Measurements from ENCODE around the gene C19orf85.
"Not testable (repeated sequence)": the region's sequence is repeated elsewhere in the genome, so short reads cannot be mapped to it uniquely, and the experiment has no call there.

Gene C19orf85

DNA sequence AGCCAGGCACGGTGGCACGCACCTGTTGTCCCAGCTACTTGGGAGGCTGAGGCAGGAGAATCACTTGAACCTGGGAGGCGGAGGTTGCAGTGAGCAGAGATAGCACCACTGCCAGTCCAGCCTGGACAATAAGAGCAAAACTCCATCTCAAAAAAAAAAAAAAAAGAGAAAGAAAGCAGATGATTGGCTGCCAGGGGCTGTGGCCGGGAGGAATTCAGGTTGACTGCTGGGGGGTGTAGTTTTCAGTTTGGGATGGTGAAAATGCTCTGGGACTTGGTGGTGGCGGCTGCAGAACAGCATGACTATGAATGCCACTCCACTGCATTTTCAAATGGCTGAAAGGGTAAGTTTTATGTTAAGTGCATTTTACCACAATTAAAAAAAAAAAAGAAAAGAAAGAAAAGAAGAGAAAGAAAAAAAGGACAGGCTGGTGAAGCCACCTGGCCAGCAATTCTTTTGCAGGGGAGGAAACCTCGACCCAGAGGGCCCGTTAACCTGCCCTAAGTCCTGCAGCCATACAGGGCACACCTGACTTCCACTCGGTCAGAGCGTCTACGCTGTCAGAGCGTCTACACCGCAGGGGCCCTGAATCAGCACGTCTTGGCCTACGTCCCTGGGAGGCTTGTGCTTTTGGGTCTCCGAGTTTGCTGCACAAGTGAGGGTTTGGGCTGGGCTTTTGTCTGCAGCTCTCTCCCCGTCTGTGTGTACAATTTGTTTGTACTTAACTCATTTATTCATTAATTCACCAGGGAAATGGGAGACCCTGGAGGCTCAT lies 6.7 kb downstream of the C19orf85 start:
- DNase-seq (ENCODE audit: low spot score) = no peak

DNA sequence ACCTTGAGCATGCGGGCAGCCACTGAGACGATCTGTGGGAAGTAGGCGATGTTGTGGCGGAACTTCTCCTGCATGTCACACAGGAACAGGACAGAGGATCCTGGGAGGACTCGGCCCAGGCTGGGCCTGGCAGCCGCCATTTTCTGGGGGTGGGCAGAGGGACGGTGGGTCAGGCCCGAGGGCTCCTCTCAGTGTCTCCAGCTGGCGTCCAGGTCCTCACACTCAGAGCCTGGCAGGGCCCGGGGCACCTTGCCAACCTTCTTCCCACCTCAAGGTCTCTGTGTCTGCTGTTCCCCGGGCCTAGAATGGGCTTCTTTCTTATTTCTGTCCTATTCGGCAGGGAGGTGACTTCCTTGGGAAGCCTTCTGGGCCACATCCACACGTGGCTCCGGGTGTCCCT lies 8.2 kb downstream of the C19orf85 start:
- no peak for DNase-seq (ENCODE audit: low spot score)

DNA sequence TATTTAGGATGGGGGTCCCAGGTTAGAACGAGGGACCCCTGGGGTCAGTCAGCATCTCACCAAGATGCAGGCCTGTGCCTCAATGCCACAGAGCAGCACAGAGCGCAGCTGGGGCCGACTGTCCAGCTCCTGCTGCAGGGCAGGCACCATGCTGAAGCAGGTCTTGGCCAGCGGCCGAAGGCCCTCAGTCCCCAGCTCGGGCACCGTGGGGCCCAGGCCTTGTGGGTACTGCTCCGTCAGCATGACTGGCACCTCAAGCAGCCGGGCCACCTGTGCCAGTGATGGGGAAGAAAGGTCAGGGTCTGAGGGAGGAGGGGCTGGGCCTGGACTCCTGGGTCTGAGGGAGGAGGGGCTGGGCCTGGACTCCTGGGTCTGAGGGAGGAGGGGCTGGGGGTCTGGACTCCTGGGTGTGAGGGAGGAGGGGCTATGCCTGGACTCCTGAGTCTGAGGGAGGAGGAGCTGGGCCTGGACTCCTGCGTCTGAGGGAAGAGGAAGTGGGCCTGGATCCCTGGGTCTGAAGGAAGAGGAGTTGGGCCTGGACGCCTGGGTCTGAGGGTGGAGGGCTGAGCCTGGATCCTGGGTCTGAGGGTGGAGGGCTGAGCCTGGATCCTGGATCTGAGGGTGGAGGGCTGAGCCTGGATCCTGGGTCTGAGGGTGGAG lies 8.8 kb downstream of the C19orf85 start:
- no peak for DNase-seq (ENCODE audit: low spot score)

DNA sequence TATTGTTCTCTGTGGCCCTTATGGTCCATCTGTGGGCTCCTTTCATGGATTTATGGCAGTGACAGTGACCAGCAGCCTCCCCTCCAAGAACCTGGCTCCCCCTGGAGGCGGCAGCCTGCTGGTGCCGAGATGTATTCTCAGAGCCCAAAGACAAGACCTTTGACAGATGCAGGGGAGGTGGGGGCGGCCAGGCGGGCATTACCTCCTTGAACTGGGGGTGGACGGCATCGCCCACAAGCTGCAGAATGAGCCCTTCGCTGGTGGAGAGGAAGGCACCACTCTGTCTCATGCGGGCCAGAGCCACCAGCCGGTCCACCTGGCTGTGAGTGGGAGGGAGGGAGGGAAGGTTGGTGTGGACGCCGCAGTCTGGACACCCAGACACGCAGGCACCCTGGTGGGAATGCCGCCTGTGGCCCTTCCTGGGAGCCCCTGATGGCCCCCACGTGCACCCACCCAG lies 9.7 kb downstream of the C19orf85 start:
- peak; percentile 68 for DNase-seq (ENCODE audit: low spot score)

DNA sequence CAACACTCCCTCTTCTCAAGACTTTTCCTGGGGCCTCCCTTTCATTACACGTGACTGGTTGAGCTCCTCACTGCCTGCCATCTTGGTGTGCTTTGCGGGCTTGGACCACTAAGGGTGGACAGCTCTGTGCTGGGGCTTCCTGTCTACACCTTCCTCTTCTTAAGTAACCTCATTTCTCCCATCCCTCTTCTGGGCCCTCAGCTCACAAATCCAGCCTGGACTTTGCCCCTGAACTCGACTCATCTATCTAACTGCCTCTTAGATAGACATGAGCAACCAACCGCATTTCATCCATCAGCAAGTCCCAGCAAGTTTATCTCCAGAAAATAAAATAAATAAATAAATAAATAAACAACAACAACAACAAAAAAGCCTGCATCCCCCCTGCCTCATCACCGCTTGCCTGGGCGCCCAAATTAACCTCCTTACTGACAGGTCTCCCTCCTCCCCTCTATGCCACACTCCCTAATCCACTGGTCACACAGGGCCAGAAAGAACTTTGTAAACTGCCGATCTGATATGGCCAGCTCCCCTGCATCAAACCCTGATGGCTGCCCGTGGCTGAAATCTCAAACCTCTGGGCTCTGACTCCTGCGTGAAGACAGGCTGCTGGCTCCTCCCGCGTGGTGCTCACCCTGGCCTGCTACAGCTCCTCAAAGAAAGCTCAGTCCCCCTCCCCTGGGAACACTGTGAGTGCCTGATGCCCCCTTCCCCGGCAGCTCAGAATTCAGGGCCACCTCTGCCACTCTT lies 10.9 kb downstream of the C19orf85 start:
- DNase-seq (ENCODE audit: low spot score) = no peak

DNA sequence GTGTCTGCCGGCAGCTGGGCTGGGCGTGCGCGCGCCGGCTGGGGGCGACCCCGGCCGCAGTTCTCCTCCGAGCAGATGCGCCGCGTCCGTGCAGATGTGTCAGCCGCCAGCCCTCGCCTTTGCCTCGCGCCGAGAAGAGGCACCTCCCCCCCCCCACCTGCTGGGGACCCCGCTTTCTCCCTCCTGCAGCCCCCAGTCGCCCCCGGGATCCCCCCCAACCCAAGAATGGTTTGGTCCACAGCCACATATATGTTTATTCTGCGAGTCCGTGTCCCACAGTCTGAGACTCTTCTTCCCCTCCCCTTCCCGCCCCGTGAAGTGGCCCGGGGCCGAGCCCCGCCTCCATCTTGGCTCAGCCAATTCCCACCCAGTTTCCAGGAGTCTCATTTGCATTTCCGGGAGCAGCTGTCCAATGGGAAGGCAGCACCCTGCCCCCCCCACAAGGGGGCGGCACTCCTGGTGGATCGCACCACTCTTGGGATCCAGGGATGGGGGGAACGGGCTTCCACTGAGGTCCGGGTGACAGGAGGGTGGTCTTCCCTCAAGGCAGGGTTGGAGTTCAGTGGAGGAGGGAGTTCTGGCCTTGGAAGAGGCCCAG lies 11.7 kb downstream of the C19orf85 start:
- DNase-seq (ENCODE audit: low spot score) = peak; percentile 86

DNA sequence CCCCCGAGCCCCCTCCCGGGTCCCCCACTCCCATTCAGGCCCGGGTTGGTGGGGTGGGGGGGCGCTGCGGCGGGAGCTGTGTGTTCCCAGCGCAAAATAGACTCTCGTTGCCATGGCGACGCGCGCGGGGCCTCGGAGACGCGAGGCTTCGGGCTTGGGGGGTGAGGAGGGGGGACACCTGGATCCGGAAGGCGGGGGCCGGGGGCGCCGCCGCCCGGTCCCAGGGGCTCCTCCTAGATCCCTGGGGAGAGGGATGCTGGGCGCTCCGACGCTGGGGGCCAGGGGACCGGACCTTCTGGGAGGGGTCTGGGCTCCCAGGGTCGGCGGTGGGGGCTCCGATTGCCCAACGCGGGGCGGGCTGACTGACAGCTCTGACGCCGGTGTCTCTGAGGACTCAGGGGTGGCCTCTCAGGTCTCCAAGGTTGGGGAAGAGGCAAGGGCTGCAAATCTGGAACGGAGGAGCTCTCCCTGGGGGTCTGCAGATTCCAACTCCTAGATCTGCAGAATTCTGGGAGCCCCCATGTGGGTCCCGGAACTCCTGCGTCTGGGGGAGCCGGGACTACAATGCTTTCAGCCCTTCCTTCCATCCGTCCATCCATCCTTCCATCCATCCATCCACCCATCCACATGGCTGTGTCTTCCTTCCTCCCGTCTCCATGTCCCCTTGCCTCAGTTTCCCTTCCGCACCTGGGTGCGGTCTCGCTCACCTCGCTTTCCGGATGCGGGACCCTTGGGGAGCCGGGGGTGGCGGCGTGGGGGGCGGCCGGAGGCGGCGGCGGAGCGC lies 12.4 kb downstream of the C19orf85 start:
- DNase-seq (ENCODE audit: low spot score) = no peak

DNA sequence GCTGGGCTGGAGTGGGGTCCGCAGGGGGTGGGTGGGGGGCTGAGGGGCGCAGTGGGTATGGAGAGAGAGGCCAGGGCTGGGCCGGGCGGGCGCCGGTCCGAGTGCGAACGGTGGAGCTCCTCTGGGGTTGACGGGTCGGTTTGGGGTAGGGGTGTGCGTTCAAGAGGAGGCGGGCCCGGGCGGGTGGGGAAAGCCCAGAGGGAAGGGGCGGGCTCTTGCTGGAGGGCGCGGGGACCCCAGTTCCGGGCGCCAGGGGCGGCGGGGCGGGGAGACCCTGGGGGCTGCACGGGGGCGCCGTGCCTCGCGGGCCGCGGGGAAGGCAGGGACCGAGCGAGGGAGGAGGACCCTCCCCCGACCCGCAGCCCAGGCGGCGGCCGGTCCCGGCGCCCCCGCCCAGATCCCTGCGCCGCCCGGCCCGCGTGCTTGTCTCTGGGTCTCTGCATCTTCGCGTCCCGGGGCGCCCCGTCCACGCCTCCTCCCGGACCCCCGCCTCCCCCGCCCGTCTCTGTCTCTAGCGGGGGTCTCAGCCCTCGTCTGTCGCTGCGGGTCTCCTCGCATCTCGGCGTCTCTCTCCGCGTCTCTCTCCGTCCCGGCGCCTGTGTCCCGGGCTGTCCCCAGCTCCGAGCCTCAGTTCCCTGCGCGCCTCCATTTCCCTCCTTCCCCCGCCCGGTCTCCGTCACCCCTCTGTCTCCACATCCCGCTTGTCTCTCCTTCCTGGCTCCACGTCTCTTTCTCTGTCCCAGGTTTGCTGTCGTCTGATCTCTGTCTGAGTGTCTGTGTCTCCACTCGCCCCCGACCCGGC lies 13.2 kb downstream of the C19orf85 start:
- no peak for DNase-seq (ENCODE audit: low spot score)

DNA sequence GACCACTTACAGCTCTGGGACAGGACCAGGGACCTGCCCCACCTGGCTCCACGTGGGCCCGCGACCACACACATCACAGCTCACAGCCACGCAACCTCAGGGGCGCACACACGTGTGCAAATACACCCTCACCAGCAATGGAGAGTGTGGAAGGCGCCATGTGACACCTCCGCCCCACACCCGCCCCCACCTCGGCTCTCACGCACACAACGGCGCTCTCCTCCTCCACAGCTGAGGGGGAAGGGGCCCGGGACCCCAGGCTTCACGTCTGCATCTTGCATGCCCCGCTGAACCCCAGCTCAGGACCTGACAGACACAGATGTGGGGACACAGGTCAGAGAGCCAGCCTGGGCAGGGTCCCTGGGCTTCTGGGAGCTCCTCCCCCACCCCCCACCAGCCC lies 15.1 kb downstream of the C19orf85 start:
- no peak for DNase-seq (ENCODE audit: low spot score)

DNA sequence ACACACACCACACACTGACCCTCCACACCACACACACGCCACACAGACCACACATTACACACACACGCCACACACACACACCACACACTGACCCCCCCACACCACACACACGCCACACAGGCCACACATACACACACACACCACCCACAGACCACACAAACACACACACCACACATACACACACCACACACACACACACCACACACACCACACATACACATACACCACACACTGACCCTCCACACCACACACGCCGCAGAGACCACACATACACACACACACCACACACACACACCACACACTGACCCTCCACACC lies 16.4 kb downstream of the C19orf85 start:
- DNase-seq (ENCODE audit: low spot score) = not testable (repeated sequence)

DNA sequence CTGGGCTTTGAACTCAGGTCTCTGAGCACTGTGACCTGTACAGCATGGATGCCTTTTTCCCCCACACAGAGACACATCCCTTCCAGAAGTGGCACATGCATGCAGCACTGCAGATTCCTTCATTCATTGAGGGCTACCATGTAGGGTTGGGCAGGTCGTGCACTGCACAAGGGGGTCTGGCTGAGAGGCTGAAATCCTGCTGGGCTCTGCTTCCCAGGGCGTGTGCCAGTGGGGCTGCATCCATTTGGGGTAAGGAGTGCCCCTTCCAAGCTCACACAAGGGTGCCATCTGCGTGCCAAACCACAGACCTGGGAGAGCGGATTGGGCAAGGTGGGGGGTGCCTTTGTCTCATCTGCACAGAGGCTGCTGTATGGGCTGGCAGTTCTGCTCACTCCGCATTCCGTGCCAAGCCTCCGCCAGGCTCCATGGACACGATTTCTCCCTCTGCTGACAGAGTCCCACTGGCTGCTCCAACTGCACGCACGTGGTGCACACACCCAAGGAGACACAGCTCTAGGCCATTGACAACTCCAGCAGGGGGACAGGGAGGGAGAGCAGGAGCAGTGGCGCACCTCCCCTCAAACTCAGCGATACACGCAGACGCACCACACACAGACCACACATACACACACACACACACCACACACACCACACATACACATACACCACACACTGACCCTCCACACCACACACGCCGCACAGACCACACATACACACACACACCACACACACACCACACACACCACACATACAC lies 17.0 kb downstream of the C19orf85 start:
- peak; percentile 77 for DNase-seq (ENCODE audit: low spot score)

DNA sequence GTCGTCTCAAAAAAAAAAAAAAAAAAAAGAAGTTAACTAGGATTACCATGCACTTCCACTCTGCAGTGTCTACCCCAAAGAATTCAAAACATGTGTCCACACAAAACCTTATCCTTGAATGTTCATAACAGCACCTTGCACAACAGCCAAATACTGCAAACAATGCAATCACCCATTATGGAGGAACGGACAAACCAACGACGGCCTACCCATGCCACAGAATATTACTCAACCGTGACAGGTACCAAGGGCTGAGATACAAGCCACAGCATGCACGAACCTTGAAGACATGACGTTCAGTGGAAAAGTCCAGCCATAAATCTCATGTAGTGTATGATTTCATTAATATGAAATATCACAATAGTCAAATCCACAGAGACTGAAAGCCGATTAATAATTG lies 18.5 kb downstream of the C19orf85 start:
- no peak for DNase-seq (ENCODE audit: low spot score)

DNA sequence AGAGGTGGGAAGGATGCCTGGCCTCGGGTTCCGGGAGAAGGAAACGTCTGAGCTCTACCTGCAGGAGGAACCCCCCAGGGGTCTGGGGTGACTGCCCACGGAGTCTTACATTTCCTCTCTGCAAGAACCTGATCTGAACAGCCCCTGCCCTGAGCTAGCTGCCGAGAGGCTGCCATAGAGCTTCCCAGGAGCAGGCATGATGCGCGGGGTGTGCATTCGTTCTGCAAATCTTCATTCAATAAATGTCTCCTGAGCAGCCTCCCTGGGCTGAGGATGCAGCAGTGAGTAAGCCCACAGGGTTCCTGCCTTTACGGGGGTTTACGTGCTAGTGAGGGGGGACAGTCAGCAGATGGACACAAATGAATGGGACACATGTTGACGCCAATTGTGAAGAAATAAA lies 19.9 kb downstream of the C19orf85 start:
- no peak for DNase-seq (ENCODE audit: low spot score)

DNA sequence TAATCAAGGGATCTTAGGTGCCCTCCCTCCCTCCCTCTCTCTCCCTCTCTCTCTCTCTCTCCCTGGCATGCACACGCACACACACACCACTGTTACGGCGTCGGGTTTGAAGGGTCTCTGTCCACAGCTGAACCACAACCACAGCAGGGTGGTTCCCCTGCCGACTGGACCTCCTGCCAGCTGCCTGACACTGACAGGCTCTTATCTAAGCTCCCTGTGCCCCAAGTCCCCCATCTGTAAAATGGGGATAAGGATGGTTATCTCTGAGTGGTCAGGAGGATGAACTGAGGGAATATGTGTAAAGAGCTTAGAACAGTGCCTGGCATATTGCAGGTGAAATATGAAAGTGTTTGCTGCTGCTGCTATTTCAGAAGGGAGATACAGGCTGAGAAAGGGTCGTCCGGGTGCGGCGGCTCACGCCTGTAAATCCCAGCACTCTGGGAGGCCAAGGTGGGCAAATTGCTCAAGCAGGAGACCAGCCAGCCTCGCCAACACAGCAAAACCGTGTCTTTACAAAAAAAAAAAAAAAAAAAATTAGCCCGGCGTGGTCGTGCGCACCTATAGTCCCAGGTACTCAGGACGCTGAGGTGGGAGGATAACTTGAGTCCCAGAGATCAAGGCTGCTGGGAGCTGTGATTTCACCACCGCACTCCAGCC lies 20.6 kb downstream of the C19orf85 start:
- DNase-seq (ENCODE audit: low spot score) = no peak

DNA sequence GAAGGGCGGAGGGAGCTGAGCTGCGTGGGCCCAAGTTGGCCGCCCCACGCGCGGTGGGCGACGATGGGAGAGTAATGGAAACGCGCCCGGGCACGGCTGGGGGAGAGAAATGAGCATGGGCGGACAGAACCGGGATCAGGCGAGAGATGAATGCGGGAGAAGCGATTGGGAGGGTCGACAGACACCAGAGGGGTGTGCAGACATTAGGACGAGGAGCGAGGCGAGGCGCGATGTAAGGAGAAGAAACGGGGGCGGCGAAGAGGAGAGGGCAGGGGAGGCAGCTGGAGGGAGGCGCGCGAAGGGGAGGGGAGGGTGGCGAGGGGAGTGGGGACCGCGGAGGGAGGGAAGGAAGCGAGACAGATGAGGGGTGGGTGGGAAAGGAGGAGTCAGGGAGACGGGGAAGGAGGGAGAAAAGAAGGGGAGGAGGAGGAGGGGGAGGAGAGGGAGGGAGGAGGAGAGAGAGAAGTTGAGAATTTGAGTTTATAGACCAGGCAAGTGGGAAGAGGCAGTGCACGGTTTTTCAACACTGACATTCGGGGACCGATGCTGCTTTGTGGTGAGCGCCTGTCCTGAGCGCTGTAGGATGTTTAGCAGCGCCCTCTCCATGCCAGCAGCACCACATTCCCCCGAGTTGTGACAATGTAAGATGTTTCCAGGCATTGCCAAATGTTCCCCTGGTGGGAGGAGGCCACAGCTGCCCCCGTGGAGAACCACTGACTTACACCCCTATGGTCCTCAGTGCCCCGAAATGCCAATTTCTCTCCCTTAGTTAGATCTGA lies 21.3 kb downstream of the C19orf85 start, which contains the start of gene SHISA7:
SHISA7 (minus strand) TSS at position 256 of the 779 bp plus-strand sequence. CDS start 437 bp downstream, outside the sequence.
- DNase-seq (ENCODE audit: low spot score) = no peak

DNA sequence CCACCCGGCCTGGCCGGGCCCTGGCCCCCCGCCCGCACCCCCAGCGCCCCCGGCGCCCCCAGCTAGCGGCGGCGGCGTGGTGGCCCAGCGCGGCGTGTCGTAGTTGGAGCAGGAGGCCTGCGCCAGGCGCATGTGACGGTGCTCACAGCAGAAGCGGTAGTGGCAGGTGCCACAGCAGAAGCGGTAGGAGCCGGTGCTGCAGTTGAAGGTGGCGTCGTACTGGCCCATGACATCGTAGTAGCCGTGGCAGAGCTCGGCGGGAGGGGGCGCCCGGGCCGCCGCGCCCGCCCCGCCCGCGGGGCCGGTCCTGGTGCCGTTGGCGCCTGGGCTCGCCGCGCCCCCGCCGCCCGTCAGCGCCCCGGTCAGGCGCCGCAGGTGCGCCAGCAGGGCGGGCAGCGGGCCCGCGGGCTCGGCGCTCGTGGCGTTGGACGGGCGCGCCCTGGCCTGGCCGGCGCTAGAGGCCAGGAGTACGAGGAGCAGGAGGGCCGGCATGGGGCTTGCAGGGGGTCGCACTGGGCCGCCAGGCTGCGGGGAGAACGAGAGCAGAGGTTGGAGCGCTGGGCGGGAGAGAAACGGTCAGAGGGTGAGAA lies 22.1 kb downstream of the C19orf85 start:
- DNase-seq (ENCODE audit: low spot score) = no peak

DNA sequence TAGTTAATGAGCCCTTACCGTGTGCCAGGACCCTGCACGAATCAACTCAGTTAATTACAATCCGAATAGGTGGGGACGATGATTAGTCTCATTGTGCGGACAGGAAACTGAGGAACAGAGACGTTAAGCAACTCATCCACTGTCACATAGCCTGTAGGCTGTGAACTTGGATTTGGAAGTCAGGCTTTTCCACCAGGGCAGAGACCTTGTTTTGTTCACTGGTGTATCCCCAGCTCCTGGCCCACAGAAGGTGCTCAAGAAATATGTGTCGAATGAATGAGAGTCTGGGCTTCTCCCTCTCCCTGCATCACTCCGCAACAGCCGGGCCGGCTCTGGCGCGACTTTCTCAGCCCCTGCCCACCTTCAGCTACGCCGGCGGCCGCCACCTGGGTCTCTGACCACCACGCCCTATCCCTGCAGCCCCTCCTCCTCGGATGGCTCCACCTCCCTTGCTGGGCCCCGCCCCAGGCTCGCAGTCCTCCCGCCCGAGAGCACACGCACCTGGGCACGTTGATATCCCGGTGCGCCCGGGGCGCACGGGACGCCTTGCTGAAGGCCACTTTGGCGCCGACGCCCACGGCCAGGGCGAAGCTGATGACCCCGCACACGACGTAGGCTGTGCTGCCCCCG lies 22.7 kb downstream of the C19orf85 start:
- no peak for DNase-seq (ENCODE audit: low spot score)

DNA sequence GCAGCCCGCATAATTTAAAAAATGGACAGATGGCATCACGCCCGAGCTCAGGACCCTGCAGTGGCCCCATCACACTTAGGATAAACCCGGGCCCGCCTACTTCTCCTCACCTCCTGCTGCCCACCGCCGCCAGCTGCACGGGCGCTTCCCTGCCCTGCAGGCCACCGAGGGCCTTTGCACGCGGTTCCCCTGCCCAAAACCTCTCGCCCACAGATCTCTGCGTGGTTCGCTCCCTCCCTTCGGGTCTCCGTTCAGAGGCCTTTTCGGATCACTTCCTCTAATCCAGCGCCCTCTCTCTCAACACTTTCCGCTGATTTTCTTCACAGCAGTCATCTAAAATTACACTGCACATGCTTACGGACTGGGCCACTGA lies 23.2 kb downstream of the C19orf85 start:
- DNase-seq (ENCODE audit: low spot score) = no peak

Measured in AG20443 (cell line).